Measurements from ENCODE around the gene ANKIB1. TPM values are rescaled to one million over a fixed set of nuclear protein-coding genes. Genes with fewer than 3 reads are reported as not detected.

The ANKIB1 gene
- total and polyA plus RNA-seq, 9 of the 15 experiments (the other 6 are each of a cell fraction or from before 2014, with no cell fraction given), result 5.9 to 25.2 (median 16.1) TPM

DNA sequence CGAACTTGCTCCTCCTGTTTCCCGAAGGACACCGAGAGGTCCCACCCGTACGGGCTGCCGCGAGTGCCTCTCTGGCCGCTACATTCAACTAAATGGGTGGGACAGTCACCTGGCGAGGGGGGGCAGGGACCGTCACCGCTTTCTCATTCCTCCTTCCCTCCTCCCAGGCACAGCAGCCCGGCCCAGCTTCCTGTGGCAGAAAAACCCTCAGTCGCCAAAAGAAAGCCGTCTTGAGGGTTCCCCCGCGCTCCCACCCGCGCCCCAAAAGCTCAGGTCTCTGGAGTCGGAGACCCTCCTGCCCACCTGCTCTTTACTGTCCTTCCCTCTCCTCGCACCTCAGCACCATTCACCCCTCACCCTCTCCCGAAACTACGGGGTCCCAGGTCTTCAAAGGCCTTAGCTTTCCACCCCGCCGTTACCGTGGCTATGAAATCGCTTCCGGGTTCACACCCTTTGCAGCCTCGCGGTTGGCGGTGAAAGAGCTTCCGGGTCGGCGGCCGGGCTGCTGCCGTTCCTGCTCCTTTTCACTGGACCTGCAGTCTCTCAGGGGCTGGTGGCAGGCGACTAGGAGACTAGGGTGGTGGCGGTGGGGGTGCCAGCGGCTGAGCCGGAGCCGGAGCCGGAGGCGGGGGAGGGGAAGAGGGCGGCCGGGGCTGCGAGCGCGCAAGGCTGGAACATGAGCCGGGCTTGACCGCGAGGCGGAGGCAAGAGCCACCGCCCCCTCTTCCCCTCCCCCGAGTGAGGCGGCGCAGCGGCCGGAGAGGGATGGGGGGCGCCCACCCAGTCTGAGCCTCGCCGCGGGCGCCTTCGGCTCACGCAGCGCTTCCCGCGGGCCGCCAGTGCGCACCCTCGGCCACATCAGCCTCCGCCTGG, at the start of gene ANKIB1, which contains the start of gene KRIT1 (continued):
- TF ChIP-seq, protein P1, sequence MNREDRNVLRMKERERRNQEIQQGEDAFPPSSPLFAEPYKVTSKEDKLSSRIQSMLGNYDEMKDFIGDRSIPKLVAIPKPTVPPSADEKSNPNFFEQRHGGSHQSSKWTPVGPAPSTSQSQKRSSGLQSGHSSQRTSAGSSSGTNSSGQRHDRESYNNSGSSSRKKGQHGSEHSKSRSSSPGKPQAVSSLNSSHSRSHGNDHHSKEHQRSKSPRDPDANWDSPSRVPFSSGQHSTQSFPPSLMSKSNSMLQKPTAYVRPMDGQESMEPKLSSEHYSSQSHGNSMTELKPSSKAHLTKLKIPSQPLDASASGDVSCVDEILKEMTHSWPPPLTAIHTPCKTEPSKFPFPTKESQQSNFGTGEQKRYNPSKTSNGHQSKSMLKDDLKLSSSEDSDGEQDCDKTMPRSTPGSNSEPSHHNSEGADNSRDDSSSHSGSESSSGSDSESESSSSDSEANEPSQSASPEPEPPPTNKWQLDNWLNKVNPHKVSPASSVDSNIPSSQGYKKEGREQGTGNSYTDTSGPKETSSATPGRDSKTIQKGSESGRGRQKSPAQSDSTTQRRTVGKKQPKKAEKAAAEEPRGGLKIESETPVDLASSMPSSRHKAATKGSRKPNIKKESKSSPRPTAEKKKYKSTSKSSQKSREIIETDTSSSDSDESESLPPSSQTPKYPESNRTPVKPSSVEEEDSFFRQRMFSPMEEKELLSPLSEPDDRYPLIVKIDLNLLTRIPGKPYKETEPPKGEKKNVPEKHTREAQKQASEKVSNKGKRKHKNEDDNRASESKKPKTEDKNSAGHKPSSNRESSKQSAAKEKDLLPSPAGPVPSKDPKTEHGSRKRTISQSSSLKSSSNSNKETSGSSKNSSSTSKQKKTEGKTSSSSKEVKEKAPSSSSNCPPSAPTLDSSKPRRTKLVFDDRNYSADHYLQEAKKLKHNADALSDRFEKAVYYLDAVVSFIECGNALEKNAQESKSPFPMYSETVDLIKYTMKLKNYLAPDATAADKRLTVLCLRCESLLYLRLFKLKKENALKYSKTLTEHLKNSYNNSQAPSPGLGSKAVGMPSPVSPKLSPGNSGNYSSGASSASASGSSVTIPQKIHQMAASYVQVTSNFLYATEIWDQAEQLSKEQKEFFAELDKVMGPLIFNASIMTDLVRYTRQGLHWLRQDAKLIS (CRISPR knock-in tag; IDR thresholded peaks at IDR 0.05), result 0 out of 2 replicates have a peak, but pooled peaks have one; percentile 73
- TF ChIP-seq CBX3 (IDR thresholded peaks at IDR 0.05; ENCODE audit: borderline replicate concordance in 1 of 2, low read length in 2 of 2), result peak in 1 of 2 experiments; percentile 81; a peak in 2 of 3 replicates
- no peak for TF ChIP-seq KAT2B (IDR thresholded peaks at IDR 0.05; ENCODE audit: low read depth, low read length)
- TF ChIP-seq ZBTB1 (CRISPR knock-in tag; IDR thresholded peaks at IDR 0.05; ENCODE audit: borderline replicate concordance, low read depth), result peak; percentile 74; the same call in 1 of the 2 replicates
- TF ChIP-seq CC2D1A (IDR thresholded peaks at IDR 0.05), result peak; percentile 67
- TF ChIP-seq RUNX1 (IDR thresholded peaks at IDR 0.05; ENCODE audit: low read depth), result 0 out of 2 replicates have a peak, but pooled peaks have one; percentile 9
- TF ChIP-seq MNT (conservative IDR thresholded peaks at IDR 0.05), result peak; percentile 90 to 96
- peak; percentile 87 for TF ChIP-seq NBN (IDR thresholded peaks at IDR 0.05; ENCODE audit: low read depth)
- TF ChIP-seq, protein P2, sequence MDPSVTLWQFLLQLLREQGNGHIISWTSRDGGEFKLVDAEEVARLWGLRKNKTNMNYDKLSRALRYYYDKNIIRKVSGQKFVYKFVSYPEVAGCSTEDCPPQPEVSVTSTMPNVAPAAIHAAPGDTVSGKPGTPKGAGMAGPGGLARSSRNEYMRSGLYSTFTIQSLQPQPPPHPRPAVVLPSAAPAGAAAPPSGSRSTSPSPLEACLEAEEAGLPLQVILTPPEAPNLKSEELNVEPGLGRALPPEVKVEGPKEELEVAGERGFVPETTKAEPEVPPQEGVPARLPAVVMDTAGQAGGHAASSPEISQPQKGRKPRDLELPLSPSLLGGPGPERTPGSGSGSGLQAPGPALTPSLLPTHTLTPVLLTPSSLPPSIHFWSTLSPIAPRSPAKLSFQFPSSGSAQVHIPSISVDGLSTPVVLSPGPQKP (CRISPR knock-in tag; IDR thresholded peaks at IDR 0.05), result no peak
- peak; percentile 49; the same call in 1 of the 2 replicates for TF ChIP-seq CREB3 (tag; conservative IDR thresholded peaks at IDR 0.05; ENCODE audit: low read depth)
- TF ChIP-seq ILK (tag; IDR thresholded peaks at IDR 0.05; ENCODE audit: borderline replicate concordance, low read depth), result no peak
- no peak for TF ChIP-seq POU5F1 (IDR thresholded peaks at IDR 0.05; ENCODE audit: borderline replicate concordance, low read depth, low read length, partially characterized antibody)
- TF ChIP-seq ZZZ3 (IDR thresholded peaks at IDR 0.05), result no peak
- no peak for TF ChIP-seq YBX1 (IDR thresholded peaks at IDR 0.05)
- TF ChIP-seq NCOR1 (IDR thresholded peaks at IDR 0.05), result 0 out of 2 replicates have a peak, but pooled peaks have one; percentile 28
- peak; percentile 88 for TF ChIP-seq GTF2E2 (tag; IDR thresholded peaks at IDR 0.05)
- TF ChIP-seq GABPB1 (CRISPR knock-in tag; IDR thresholded peaks at IDR 0.05), result peak; percentile 98
- TF ChIP-seq POLR3G (IDR thresholded peaks at IDR 0.05; ENCODE audit: extremely low read depth, insufficient read length, insufficient replicate concordance), result no peak
- TF ChIP-seq ZSCAN29 (IDR thresholded peaks at IDR 0.05), result peak; percentile 56; the same call in 1 of the 2 replicates

Measured in K562 (cell line).